B cell (primary cell): ENCODE measurements around the gene LSM3. TPM values are rescaled to one million over a fixed set of nuclear protein-coding genes. Genes with fewer than 3 reads are reported as not detected.

Experiments
- ATAC-seq: fragments of 200-7000 bp; cut with Tn5 transposase; one replicate; pipeline ENCODE4 v1.10.0; 2021; ENCODE audit warnings: low read depth, mild to moderate bottlenecking, moderate number of reproducible peaks, moderate library complexity
- CTCF ChIA-PET: fragments of 350-600 bp; sonication (Branson Sonifier 250); formaldehyde crosslinking; loops from one replicate; lab custom pipeline; 2021; ENCODE audit warnings: antibody characterized with exemption, inconsistent platforms; lab: Charles Lee
- POLR2A ChIA-PET: fragments of 350-600 bp; sonication (Branson Sonifier 250); formaldehyde crosslinking; loops from one replicate; lab custom pipeline; 2021; ENCODE audit warnings: antibody characterized with exemption; lab: Charles Lee
- DNase-seq: peaks from one replicate; pipeline ENCODE4 v3.0.0; 2013
- H2AFZ ChIP-seq: 2 replicates; pipeline ENCODE4 v1.6.1; 2012; ENCODE audit warnings: mild to moderate bottlenecking, low read depth, low read length; ENCODE audit not compliant: insufficient read depth, poor library complexity, severe bottlenecking
- H3K27ac ChIP-seq, 2 donors: 1 replicate in 1 of 2; 2 replicates in 1 of 2; pipeline ENCODE4 v1.5.1; 2012 to 2013; ENCODE audit warnings: low read length in 2 of 2, mild to moderate bottlenecking in 2 of 2, moderate library complexity in 1 of 2
- H3K27me3 ChIP-seq, 4 experiments: fragments of 200-600 bp in 1 of 4; sonication (generic) in 1 of 4; replicated peaks in 1 of 4; 1 replicate in 2 of 4; 2 replicates in 2 of 4; pipeline versions ENCODE4 v1.6.1 to v1.7.0; 2013 to 2016; ENCODE audit warnings: low read length in 3 of 4, mild to moderate bottlenecking in 2 of 4, mixed read lengths in 1 of 4, moderate library complexity in 1 of 4; ENCODE audit not compliant: insufficient read depth in 4 of 4, control insufficient read depth in 3 of 4; ENCODE audit errors: control extremely low read depth in 1 of 4
- H3K36me3 ChIP-seq, 2 experiments: replicated peaks in 1 of 2; 1 replicate in 1 of 2; 2 replicates in 1 of 2; pipeline versions ENCODE4 v1.6.1 to v1.7.1; 2013; ENCODE audit warnings: low read length in 1 of 2; ENCODE audit not compliant: insufficient read depth in 2 of 2, control insufficient read depth in 1 of 2; ENCODE audit errors: control extremely low read depth in 1 of 2, extremely low read depth in 1 of 2
- H3K4me1 ChIP-seq, 2 donors: fragments of 200-600 bp in 1 of 2; sonication (generic) in 1 of 2; 1 replicate in 1 of 2; 2 replicates in 1 of 2; pipeline versions ENCODE4 v1.5.1 to v1.6.1; 2013 to 2017; ENCODE audit warnings: low read length in 2 of 2; ENCODE audit not compliant: control insufficient read depth in 2 of 2, insufficient read depth in 2 of 2
- H3K4me2 ChIP-seq: replicated peaks from 2 replicates; pipeline ENCODE3; 2012; ENCODE audit warnings: mild to moderate bottlenecking, low read depth, low read length; ENCODE audit not compliant: poor library complexity, severe bottlenecking
- H3K4me3 ChIP-seq, 5 experiments: fragments of 200-600 bp in 1 of 5; sonication (generic) in 1 of 5; 1 replicate in 3 of 5; 2 replicates in 2 of 5; pipeline versions ENCODE4 v1.5.1 to v1.7.0; 2011 to 2016; ENCODE audit warnings: low read length in 4 of 5, mild to moderate bottlenecking in 4 of 5, low read depth in 2 of 5, control low read depth in 1 of 5, moderate library complexity in 1 of 5; ENCODE audit not compliant: insufficient read depth in 1 of 5; ENCODE audit errors: control extremely low read depth in 1 of 5, extremely low read depth in 1 of 5
- H3K79me2 ChIP-seq: fragments of 200-600 bp; sonication (generic); one replicate; pipeline ENCODE4 v1.6.0; 2016; ENCODE audit warnings: low read length; ENCODE audit not compliant: control insufficient read depth, insufficient read depth
- H3K9ac ChIP-seq: fragments of 200-600 bp; sonication (generic); 2 replicates; pipeline ENCODE4 v1.6.1; 2017; ENCODE audit warnings: mild to moderate bottlenecking, low read length, moderate library complexity
- H3K9me3 ChIP-seq, 3 donors: one replicate each; pipeline versions ENCODE4 v1.6.1 to v1.7.1; 2013; ENCODE audit warnings: low read length in 2 of 3; ENCODE audit not compliant: control insufficient read depth in 2 of 3, insufficient read depth in 1 of 3; ENCODE audit errors: control extremely low read depth in 1 of 3
- H4K20me1 ChIP-seq: 2 replicates; pipeline ENCODE4 v1.6.0; 2012; ENCODE audit warnings: mild to moderate bottlenecking, low read length; ENCODE audit not compliant: insufficient read depth, control insufficient read depth, poor library complexity, severe bottlenecking
- H3K27ac Mint-ChIP-seq: one replicate; pipeline ENCODE4 v1.8.0; 2021; ENCODE audit warnings: mixed read lengths
- H3K27me3 Mint-ChIP-seq: one replicate; pipeline ENCODE4 v1.8.0; 2021; ENCODE audit warnings: mixed read lengths
- H3K4me1 Mint-ChIP-seq: one replicate; pipeline ENCODE4 v1.8.0; 2021; ENCODE audit warnings: mixed read lengths
- H3K4me3 Mint-ChIP-seq: one replicate; pipeline ENCODE4 v1.8.0; 2021; ENCODE audit warnings: mixed read lengths
- H3K9me3 Mint-ChIP-seq: one replicate; pipeline ENCODE4 v1.8.0; 2022; ENCODE audit warnings: mixed read lengths; ENCODE audit not compliant: insufficient read depth
- EZH2 ChIP-seq: IDR thresholded peaks from 2 replicates; pipeline ENCODE4 v1.6.1; 2012; ENCODE audit warnings: borderline replicate concordance, low read depth, mild to moderate bottlenecking, moderate library complexity, low read length; ENCODE audit not compliant: insufficient read depth, poor library complexity, severe bottlenecking
- WGBS: methylation state at CpG from one replicate; pipeline ENCODE4 v1.1.5; 2013; ENCODE audit warnings: missing lambda C conversion rate; ENCODE audit not compliant: insufficient coverage; 5-methylcytosine and 5-hydroxymethylcytosine counted together
- intact Hi-C: fragments of 100-400 bp; cut with micrococcal nuclease; formaldehyde crosslinking; loops from one replicate; pipeline ENCODE4 v1.10.0; 2022
- polyA plus RNA-seq: library from polyadenylated mRNA; depleted of rRNA; stranded (reverse); fragments of >200 nt; gene quantifications from 2 replicates; pipeline ENCODE4 v1.2.3, GENCODE V29; 2012
- total RNA-seq, 2 donors: library from RNA; stranded (reverse); fragments of 120-200 nt in 1 of 2; gene quantifications; 1 replicate in 1 of 2; 2 replicates in 1 of 2; pipeline versions ENCODE4 v1.2.3 to v1.2.4, GENCODE V29; 2013 to 2022
- TF ChIP-seq, protein P1 (sequence below): fragments of 200-600 bp; IDR thresholded peaks from one replicate; pipeline ENCODE4 v1.8.0; 2022; ENCODE audit warnings: antibody characterized with exemption, mild to moderate bottlenecking

Gene LSM3
- total and polyA plus RNA-seq, 2 donors (not counting 1 experiment from before 2014, with no cell fraction given): 2.8 to 10.0 TPM

DNA sequence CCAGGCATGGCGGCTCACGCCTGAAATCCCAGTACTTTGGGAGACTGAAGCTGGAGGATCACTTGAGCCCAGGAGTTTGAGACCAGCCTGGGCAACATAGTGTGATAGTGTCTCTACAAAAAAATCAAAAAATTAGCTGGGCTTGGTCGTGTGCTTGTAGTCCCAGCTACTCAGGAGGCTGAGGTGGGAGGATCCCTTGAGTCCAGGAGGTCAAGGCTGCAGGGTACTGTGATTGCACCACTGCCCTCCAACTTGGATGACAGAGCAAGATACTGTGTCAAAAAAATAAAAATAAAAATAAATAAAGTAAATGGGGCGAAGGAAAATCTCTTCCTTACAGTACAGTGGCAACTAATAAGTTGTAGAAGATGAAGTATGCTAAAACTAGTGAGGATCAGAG, 29.6 kb downstream of the LSM3 start:
- Histone ChIP-seq H3K27ac (no peak overlapping the region), H3K4me2 (no peak overlapping the region), H3K27me3 (no peaks in the 10 kb centered on the region), H3K4me3 (no peak overlapping the region), H3K4me1 (no peaks in the 10 kb centered on the region), H2AFZ (no peak overlapping the region), H3K79me2 (no peaks in the 10 kb centered on the region), H3K9ac (no peak overlapping the region), H3K9me3 (no peaks in the 10 kb centered on the region), H3K36me3 (no peaks in the 10 kb centered on the region), H4K20me1 (no peaks in the 10 kb centered on the region)
- H3K27me3 Mint-ChIP-seq: no peaks in the 10 kb centered on the region
- TF ChIP-seq, protein P1, sequence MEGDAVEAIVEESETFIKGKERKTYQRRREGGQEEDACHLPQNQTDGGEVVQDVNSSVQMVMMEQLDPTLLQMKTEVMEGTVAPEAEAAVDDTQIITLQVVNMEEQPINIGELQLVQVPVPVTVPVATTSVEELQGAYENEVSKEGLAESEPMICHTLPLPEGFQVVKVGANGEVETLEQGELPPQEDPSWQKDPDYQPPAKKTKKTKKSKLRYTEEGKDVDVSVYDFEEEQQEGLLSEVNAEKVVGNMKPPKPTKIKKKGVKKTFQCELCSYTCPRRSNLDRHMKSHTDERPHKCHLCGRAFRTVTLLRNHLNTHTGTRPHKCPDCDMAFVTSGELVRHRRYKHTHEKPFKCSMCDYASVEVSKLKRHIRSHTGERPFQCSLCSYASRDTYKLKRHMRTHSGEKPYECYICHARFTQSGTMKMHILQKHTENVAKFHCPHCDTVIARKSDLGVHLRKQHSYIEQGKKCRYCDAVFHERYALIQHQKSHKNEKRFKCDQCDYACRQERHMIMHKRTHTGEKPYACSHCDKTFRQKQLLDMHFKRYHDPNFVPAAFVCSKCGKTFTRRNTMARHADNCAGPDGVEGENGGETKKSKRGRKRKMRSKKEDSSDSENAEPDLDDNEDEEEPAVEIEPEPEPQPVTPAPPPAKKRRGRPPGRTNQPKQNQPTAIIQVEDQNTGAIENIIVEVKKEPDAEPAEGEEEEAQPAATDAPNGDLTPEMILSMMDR: no peak
- TF ChIP-seq EZH2: no peak
- ATAC-seq (no peak), DNase-seq (no peak)
- ChIA-PET CTCF (no interaction called here), POLR2A (no interaction called here)
- H3K4me3 Mint-ChIP-seq: no peak overlapping the region
- H3K9me3 Mint-ChIP-seq: no peaks in the 10 kb centered on the region
- intact Hi-C loops: no loop called here
- 100% methylated on average over 3 of the region's 4 CpGs for WGBS
- peaks cover 2% of the 10 kb centered on the region for H3K4me1 Mint-ChIP-seq
- H3K27ac Mint-ChIP-seq: no peak overlapping the region

DNA sequence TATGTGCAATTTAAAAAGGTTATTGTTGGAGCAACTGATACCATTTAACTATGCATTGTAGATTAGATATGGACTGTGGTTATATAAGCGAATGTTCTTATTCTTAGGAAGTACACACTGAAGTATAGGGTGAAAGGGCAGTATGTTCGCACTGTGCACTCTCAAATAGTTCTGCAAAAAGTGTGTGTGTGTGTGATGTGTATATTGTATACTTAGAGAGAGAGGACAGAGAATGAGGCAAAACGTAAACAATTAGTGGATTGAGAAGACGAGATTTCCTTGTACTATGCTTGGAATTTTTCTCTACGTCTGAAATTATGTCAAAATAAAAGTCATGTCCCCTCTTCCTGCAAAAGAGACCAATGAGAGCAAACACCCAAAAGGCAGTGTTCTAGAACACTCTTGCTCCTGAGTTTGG, 30.4 kb downstream of the LSM3 start:
- Histone ChIP-seq H3K27ac (no peak overlapping the region), H4K20me1 (no peaks in the 10 kb centered on the region), H3K27me3 (no peaks in the 10 kb centered on the region), H3K9ac (no peak overlapping the region), H2AFZ (no peak overlapping the region), H3K79me2 (no peaks in the 10 kb centered on the region), H3K9me3 (no peaks in the 10 kb centered on the region), H3K4me3 (no peak overlapping the region), H3K4me1 (no peaks in the 10 kb centered on the region), H3K36me3 (no peaks in the 10 kb centered on the region), H3K4me2 (no peak overlapping the region)
- 94% methylated on average over 2 of the region's 5 CpGs for whole genome bisulfite sequencing
- ATAC-seq: no peak
- H3K4me1 Mint-ChIP-seq: no peaks in the 10 kb centered on the region
- H3K4me3 Mint-ChIP-seq: no peak overlapping the region
- ChIA-PET POLR2A (no interaction called here), CTCF (no interaction called here)
- TF ChIP-seq EZH2: no peak
- TF ChIP-seq, protein P1: no peak
- H3K27me3 Mint-ChIP-seq: no peaks in the 10 kb centered on the region
- no peak overlapping the region for H3K27ac Mint-ChIP-seq
- no peaks in the 10 kb centered on the region for H3K9me3 Mint-ChIP-seq
- DNase-seq: no peak
- intact Hi-C loops: no loop called here
